HL-60 (cell line): ENCODE measurements around the gene GFRA1.

Experiments
- GABPA ChIP-seq: IDR thresholded peaks from 2 replicates; pipeline ENCODE4 v1.6.1; 2012; ENCODE audit warnings: low read depth
- POLR2AphosphoS5 ChIP-seq: IDR thresholded peaks from 2 replicates; pipeline ENCODE4 v1.6.1; 2012; ENCODE audit warnings: low read depth
- SPI1 ChIP-seq: IDR thresholded peaks from 2 replicates; pipeline ENCODE4 v1.6.1; 2012; ENCODE audit warnings: low read depth, mild to moderate bottlenecking, borderline replicate concordance
- TF ChIP-seq, protein P1 (sequence below): IDR thresholded peaks from one replicate; pipeline ENCODE4 v1.5.1; 2011; ENCODE audit warnings: low read length, control low read depth, inconsistent platforms; ENCODE audit not compliant: insufficient read depth

- TF ChIP-seq, protein P1, sequence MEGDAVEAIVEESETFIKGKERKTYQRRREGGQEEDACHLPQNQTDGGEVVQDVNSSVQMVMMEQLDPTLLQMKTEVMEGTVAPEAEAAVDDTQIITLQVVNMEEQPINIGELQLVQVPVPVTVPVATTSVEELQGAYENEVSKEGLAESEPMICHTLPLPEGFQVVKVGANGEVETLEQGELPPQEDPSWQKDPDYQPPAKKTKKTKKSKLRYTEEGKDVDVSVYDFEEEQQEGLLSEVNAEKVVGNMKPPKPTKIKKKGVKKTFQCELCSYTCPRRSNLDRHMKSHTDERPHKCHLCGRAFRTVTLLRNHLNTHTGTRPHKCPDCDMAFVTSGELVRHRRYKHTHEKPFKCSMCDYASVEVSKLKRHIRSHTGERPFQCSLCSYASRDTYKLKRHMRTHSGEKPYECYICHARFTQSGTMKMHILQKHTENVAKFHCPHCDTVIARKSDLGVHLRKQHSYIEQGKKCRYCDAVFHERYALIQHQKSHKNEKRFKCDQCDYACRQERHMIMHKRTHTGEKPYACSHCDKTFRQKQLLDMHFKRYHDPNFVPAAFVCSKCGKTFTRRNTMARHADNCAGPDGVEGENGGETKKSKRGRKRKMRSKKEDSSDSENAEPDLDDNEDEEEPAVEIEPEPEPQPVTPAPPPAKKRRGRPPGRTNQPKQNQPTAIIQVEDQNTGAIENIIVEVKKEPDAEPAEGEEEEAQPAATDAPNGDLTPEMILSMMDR = no peak
- TF ChIP-seq POLR2AphosphoS5 (no peak), SPI1 (no peak), GABPA (no peak)
These were observed 87.7 kb downstream of the GFRA1 start for GRCh38 chr10:116185199-116185867.
